PFSK-1 (cell line): ENCODE data around the gene CELF4.

Source experiments
- FOXP2 ChIP-seq: optimal IDR thresholded peaks from 2 replicates; pipeline ENCODE3; 2011; ENCODE audit warnings: borderline replicate concordance, control low read depth, inconsistent platforms; ENCODE audit not compliant: insufficient read depth; ENCODE audit errors: extremely low read length, extremely low read depth
- POLR2AphosphoS5 ChIP-seq: IDR thresholded peaks from 2 replicates; pipeline ENCODE4 v1.6.1; 2012; ENCODE audit warnings: low read depth, mild to moderate bottlenecking, control low read depth, low read length, moderate library complexity
- REST ChIP-seq, 2 experiments: IDR thresholded peaks; 2 replicates each; pipeline versions ENCODE4 v1.6.1 to v1.8.0; 2011 to 2012; ENCODE audit warnings: low read depth in 2 of 2, low read length in 2 of 2, control low read depth in 1 of 2, inconsistent platforms in 1 of 2, mild to moderate bottlenecking in 1 of 2, moderate library complexity in 1 of 2; ENCODE audit not compliant: insufficient read depth in 1 of 2
- SIN3A ChIP-seq: IDR thresholded peaks from 2 replicates; pipeline ENCODE4 v1.6.1; 2012; ENCODE audit warnings: mild to moderate bottlenecking, low read length, moderate library complexity, borderline replicate concordance; ENCODE audit not compliant: insufficient read depth
- TAF1 ChIP-seq: IDR thresholded peaks from 2 replicates; pipeline ENCODE4 v1.6.1; 2012; ENCODE audit warnings: low read length, control low read depth, borderline replicate concordance; ENCODE audit not compliant: insufficient read depth

Gene CELF4

GRCh38 chr18:37405229-37405628, 160.4 kb downstream of the CELF4 start:
- no peak for TF ChIP-seq POLR2AphosphoS5

GRCh38 chr18:37403788-37404187, 161.8 kb downstream of the CELF4 start:
- no peak for TF ChIP-seq POLR2AphosphoS5
- no peak for TF ChIP-seq SIN3A
- no peak for TF ChIP-seq FOXP2
- TF ChIP-seq TAF1 = no peak
- no peak for TF ChIP-seq REST (IDR thresholded peaks at IDR 0.05; ENCODE audit: insufficient read depth in 1 of 2, low read depth in 2 of 2, low read length in 2 of 2)

- TF ChIP-seq FOXP2 (no peak), POLR2AphosphoS5 (no peak), SIN3A (no peak), TAF1 (no peak), REST (IDR thresholded peaks at IDR 0.05; ENCODE audit: insufficient read depth in 1 of 2, low read depth in 2 of 2, low read length in 2 of 2) (no peak)
Measured at GRCh38 chr18:37403100-37403781, 162.4 kb downstream of the CELF4 start.

GRCh38 chr18:37402735-37403099, 162.9 kb downstream of the CELF4 start:
- TF ChIP-seq POLR2AphosphoS5 = no peak
- TF ChIP-seq FOXP2 = no peak
- no peak for TF ChIP-seq TAF1
- no peak for TF ChIP-seq REST (IDR thresholded peaks at IDR 0.05; ENCODE audit: insufficient read depth in 1 of 2, low read depth in 2 of 2, low read length in 2 of 2)
- no peak for TF ChIP-seq SIN3A

GRCh38 chr18:37400802-37401201, 164.8 kb downstream of the CELF4 start:
- TF ChIP-seq POLR2AphosphoS5 (no peak), SIN3A (no peak), TAF1 (no peak), REST (IDR thresholded peaks at IDR 0.05; ENCODE audit: insufficient read depth in 1 of 2, low read depth in 2 of 2, low read length in 2 of 2) (no peak), FOXP2 (no peak)
